DOHH2 (cell line): ENCODE results near the gene DUSP16.

Source experiments
- CTCF ChIP-seq: fragments of 200-600 bp; sonication (generic); IDR thresholded peaks from one replicate; pipeline ENCODE4 v1.5.1; 2014; ENCODE audit warnings: antibody characterized with exemption, mild to moderate bottlenecking, low read depth, low read length; ENCODE audit not compliant: poor library complexity, severe bottlenecking
- EZH2phosphoT487 ChIP-seq: fragments of 200-600 bp; sonication (generic); IDR thresholded peaks from 2 replicates; pipeline ENCODE4 v1.6.1; 2017; ENCODE audit warnings: borderline replicate concordance, mild to moderate bottlenecking, antibody characterized with exemption, low read length, moderate library complexity, mixed read lengths

- TF ChIP-seq EZH2phosphoT487, result no peak
- TF ChIP-seq CTCF, result no peak
Observed at GRCh38 chr12:12443431-12443878, 119.2 kb downstream of the DUSP16 start.
